ENCODE data around the gene DDIT3.
"Not testable (repeated sequence)": the region's sequence is repeated elsewhere in the genome, so short reads cannot be mapped to it uniquely, and the experiment has no call there.

DDIT3 gene

DNA sequence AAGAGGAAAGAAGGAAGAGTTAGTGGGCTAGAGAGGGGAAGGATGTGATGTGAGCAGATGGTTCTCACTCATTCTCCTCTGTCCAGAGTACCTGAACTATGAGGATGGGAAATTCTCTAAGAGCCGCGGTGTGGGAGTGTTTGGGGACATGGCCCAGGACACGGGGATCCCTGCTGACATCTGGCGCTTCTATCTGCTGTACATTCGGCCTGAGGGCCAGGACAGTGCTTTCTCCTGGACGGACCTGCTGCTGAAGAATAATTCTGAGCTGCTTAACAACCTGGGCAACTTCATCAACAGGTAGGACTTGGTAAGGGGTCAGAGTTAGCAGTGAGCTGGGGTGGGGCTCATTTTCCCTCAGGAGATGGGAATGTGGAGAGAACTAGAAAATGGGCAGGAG is 7.6 kb downstream of the DDIT3 start:
- no peak for DNase-seq

DNA sequence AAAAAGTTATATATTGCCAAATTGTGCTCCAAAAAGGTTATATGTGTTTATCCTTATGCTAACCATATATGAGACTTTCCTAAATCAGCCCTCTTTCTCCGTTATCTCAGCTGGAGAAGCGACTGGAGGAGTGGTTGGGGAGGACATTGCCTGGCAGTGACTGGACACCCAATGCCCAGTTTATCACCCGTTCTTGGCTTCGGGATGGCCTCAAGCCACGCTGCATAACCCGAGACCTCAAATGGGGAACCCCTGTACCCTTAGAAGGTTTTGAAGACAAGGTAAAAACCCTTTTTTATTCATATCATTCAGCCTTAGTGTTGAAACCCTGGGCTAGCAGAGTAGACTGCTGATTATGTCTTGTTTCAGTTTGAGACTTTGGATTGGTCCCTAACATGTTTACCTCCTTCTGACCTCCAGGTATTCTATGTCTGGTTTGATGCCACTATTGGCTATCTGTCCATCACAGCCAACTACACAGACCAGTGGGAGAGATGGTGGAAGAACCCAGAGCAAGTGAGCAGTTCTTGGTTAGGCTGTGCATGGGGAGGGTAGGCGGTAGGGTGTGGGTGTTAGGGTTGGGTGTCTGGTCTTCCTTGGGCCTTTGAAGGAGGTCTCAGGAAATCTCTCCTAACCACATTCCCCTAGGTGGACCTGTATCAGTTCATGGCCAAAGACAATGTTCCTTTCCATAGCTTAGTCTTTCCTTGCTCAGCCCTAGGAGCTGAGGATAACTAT is 8.6 kb downstream of the DDIT3 start:
- DNase-seq, result no peak

DNA sequence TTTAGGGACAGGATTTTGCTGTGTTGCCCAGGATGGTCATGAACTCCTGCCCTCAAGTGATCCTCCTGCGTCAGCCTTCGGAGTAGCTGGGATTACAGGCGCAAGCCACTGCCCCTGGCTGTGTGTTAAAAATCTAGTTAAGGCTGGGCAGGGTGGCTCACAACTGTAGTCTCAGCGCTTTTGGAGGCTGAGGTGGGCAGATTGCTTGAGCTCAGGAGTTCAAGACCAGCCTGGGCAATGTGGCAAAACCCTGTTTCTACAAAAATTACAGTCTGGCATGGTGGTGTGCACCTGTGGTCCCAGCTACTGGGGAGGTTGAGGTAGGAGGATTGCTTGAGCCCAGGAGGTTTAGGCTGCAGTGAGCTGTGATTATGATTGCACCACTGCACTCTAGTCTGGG is 9.2 kb downstream of the DDIT3 start:
- DNase-seq, result no peak

DNA sequence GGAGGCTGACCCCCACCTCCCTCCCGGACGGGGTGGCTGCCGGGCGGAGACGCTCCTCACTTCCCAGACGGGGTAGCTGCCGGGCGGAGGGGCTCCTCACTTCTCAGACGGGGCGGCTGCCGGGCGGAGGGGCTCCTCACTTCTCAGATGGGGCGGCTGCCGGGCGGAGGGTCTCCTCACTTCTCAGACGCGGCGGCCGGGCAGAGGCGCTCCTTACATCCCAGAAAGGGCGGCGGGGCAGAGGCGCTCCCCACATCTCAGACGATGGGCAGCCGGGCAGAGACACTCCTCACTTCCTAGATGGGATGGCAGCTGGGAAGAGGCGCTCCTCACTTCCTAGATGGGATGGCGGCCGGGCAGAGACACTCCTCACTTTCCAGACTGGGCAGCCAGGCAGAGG is 12.5 kb downstream of the DDIT3 start:
- not testable (repeated sequence) for DNase-seq

DNA sequence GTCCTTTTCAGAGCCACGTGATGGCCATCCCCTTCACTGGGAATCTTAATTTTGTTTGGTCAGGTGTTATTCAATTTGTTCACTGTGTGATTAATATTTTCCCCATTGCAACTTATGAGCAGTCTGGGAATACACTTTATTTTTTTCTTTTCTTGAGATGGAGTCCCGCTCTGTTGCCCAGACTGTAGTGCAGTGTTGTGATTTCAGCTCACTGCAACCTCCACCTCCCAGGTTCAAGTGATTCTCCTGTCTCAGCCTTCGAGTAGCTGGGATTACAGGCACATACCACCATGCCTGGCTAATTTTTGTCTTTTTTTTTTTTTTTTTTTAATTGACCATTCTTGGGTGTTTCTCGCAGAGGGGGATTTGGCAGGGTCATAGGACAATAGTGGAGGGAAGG is 13.8 kb downstream of the DDIT3 start:
- not testable (repeated sequence) for DNase-seq

DNA sequence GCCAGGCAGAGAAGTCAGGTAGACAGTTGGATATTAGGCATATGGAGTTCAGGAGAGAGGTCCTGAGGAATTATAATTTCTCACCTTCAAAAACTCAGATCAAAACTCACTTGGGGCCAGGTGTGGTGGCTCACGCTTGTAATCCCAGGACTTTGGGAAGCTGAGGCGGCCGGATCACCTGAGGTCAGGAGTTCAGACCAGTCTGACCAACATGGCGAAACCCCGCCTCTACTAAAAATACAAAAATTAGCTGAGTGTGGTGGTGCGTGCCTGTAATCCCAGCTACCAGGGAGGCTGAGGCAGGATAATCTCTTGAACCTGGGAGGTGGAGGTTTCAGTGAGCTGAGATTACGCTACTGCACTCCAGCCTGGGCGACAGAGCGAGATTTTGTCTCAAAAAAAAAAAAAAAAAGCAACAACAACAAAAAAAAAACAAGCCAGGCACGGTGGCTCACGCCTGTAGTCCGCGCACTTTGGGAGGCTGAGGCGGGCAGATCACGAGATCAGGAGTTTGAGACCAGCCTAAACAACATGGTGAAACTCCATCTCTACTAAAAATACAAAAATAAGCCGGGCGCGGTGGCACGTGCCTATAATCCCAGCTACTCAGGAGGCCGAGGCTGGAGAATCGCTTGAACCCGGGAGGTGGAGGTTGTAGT is 17.9 kb downstream of the DDIT3 start:
- DNase-seq, result not testable (repeated sequence)

DNA sequence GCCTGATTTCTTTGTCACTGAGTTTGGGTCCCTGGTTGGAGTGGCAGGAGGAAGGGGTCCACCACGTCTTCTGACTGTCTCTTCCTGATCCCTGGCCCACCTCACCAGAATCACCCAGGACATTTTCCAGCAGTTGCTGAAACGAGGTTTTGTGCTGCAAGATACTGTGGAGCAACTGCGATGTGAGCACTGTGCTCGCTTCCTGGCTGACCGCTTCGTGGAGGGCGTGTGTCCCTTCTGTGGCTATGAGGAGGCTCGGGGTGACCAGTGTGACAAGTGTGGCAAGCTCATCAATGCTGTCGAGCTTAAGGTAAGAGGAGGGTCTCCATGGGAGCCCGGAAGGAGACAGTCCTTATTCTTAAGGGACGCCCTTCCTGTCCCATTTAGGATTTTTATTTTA is 20.1 kb downstream of the DDIT3 start:
- no peak for DNase-seq

DNA sequence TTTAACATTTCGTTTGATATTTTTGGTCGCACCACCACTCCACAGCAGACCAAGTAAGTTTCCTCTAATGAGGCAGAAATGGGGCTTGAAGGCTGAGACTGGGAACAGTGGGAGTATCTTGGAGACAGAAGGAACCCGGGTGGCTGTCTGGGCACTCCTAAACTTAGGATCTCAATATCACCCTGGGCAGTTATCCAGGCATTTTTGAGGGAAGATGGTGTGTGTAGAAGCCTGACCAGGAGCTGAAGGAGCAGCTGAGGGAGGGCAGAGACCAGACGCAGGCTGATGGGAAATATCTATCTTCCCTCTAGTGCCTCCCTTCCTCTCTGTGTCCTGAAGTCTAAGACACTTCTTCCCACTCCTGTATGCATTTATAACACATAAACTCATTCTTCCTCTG is 21.7 kb downstream of the DDIT3 start:
- no peak for DNase-seq

DNA sequence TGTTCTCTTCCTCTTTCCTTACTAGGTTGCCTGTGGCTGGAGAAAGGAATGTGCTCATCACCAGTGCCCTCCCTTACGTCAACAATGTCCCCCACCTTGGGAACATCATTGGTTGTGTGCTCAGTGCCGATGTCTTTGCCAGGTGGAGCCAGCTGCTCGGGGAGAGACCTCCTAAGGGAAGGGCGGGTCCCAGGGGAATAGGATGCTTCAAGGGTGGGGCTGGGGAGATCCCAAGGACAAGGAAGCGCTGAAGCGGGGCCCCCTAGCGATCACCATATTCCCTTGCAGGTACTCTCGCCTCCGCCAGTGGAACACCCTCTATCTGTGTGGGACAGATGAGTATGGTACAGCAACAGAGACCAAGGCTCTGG is 22.2 kb downstream of the DDIT3 start:
- no peak for DNase-seq

DNA sequence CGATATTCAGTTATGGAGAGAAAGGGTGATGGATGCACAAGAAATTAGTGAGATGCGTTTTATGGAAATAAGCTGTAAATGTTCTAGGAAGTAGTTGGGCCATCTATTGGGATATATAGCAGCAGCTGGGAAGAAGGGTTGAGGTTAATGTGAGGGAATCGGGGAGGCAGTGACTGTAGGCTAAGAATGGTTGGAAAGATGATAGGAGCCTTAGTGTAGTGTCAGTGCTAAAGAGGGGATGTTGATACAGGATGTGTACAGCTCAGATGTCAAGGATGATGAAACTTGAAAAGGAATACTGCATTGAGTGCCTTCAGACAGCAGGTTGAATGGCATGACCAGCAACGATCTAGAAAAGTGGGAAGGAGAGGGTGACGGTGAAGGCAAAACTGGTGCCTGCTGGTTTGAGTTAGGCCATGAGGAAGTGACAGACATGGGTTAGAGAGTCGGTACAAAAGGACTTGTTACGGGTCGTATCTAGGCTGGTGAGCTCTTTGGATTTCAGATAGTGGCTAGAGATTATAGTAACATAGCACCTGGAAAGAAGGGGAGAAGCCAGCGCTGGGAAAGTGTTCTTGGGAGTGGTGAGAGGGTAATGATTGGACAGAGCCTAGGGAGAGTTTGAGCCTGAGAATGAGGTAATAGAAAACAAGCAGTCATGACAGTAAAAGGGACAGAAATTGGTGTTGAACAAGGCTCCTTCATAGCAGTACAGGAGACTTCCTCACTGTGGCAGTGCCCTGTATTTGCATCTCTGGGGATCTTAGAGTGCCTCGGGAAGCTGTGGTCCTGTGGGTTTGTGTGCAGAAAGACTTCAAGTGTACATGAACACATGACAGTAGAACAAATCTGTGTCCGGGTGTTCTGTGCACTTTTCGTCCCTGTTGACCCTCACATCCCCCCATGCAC is 22.8 kb downstream of the DDIT3 start:
- no peak for DNase-seq

DNA sequence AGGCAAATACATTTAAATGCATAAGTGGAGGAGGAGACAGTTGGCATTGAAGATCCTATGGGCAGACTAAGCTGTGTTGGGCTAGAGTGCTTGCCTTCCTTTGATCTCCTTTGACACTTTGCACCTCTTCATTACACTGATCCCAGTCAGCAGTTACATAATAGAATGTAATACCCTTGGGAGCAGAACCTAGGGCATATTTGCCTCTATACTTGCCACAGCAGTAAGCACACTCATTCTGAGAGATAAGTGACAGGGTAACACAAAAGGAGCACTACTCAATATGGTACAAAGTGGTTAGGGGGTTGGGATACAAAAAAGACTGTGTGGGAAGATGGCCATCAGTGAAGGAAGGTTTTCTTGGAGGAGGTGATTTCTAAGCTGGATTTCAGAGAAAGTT is 23.5 kb downstream of the DDIT3 start:
- no peak for DNase-seq

DNA sequence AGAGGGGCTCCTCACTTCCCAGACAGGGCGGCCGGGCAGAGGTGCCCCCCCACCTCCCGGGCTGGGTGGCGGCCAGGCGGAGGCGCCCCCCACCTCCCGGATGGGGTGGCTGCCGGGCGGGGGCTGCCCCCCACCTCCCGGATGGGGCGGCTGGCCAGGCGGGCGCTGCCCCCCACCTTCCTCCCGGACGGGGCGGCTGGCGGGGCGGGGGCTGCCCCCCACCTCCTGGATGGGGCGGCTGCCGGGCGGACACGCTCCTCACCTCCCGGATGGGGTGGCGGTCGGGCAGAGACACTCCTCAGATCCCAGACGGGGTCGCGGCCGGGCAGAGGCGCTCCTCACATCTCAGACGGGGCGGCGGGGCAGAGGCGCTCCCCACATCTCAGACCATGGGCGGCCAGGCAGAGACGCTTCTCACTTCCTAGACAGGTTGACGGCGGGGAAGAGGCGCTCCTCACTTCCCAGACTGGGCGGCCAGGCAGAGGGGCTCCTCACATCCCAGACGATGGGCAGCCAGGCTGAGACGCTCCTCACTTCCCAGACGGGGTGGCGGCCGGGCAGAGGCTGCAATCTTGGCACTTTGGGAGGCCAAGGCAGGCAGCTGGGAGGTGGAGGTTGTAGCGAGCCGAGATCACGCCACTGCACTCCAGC is 25.1 kb downstream of the DDIT3 start:
- not testable (repeated sequence) for DNase-seq

DNA sequence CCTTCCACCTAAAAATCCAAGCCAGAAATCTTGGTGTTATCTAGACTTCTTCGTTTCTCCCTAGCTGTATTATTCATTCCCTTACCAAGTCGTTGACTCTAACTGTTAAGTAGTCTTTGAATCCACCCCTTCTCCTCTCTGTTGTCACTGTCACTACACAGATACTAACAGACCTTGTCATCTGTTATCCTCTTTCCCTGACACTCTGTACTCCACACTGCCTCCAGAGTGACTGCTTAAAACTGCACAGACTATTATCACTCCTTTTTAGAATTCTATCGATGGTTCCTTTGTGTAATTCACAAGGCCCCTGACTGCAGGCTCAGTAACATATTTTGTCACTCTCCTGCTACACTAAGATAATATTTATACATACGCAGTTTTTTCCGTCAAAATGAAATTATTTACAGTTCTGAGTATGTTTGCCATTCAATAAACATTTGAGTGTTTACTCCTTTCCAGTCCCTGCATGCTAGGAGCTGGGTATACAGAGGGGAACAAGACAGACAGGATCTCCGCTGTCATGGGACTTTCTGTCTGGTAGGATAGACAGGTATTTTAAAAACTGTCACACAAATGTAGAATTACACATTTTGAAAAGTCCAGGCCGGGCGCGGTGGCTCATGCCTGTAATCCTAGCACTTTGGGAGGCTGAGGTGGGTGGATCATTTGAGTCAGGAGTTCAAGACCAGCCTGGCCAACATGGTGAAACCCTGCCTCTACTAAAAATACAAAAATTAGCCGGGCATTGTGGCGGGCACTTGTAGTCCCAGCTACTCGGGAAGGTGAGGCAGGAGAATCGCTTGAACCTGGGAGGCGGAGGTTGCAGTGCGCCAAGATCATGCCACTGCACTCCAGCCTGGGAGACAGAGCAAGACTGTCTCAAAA is 28.7 kb downstream of the DDIT3 start:
- DNase-seq, result no peak

DNA sequence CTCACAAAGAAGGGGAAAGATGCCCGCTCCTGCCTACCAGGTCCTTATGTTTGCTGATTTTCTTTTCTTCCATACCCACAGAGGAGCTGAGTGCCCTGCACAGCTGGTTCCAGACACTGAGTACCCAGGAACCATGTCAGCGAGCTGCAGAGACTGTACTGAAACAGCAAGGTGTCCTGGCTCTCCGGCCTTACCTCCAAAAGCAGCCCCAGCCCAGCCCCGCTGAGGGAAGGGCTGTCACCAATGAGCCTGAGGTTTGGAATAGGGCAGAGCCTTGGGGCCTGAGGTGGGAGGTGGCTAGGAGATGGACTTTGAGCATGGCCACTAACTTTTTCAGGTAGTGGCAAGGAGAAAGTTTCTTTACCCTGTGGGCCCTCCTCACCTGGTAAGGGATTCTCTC is 30.2 kb downstream of the DDIT3 start:
- DNase-seq, result no peak

DNA sequence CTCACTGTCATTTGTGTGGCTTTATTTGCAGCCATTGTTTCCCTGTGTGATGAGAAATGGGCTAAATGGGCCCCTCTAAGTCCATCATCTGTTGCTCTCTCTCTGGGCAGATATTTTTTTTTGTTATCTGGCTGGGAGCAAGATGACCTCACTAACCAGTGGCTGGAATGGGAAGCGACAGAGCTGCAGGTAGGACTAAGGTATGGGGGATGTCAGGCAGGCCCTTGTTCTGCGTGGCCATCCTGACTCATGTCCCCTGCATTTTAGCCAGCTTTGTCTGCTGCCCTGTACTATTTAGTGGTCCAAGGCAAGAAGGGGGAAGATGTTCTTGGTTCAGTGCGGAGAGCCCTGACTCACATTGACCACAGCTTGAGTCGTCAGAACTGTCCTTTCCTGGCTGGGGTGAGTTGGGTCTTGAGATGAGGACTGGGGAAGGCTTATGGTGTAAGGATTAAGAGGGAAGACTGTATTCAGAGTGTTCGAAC is 31.1 kb downstream of the DDIT3 start:
- DNase-seq, result no peak

DNA sequence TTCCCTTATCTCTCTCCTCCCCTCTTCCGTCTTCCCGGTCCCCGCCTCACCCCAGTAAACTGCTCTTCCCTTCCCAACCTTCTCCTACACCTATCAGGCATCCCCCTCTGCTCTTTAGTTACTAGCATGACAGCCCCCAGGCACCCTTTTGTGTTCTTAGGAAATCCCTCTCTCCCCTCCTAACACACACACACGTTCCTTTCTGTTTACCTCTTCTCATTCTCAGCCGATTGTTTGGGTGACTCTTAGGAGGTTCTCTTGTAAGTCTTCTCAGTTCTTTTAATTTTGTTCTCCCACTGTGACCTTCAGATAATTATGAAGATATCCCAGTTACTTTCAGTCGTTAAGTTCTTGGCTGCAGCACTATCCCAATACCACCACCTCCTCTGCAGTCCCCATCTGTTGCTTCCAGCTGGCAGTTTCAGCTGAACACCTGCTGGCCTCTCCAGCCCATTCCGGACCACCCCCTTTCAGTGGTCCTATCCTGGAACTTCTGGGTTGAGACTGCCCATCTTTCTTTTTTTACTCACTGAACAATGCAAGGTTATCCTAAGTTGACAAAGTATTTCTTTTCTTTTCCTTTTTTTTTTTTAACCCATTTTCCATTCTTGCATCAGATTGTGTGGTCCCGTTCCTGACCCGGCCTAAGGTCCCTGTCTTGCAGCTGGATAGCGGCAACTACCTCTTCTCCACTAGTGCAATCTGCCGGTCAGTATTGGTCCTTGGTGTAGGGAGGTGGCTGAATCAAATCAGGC is 31.7 kb downstream of the DDIT3 start:
- DNase-seq, result no peak

DNA sequence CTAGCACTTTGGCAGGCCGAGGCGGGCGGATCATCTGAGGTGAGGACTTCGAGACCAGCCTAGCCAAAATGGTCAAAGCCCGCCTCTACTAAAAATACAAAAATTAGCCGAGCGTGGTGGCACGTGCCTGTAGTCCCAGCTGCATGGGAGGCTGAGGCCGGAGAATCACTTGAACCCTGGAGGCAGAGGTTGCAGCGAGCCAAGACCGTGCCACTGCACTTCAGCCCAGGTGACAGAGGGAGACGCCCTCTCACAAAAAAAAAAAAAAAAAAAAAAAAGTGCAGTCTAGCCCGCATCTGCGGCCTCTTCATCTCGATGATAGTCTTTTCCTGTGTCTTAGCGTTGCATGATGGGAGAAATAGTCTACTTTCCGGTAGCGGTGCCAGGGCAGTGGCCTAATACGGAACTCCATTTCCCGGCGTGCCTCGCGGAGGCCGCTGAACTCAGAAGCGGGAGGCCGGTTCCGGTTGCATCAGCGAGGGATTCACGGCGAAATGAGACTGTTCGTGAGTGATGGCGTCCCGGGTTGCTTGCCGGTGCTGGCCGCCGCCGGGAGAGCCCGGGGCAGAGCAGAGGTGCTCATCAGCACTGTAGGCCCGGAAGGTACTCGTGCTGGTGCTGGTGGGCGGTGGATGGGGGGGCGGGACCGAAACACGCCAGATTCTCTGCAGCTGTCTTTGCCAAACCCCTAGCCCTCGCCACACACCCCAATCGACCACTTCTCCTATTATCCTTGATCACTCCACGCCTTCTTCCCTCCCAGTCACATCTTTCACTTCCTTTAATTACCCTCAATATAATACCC is 32.5 kb downstream of the DDIT3 start, which contains the start of gene MARS1:
MARS1 (plus strand) TSS at position 472 of the 805 bp plus-strand sequence; CDS start at position 495, 23 bp downstream.
- DNase-seq, result peak; percentile 68 to 85 (median 75)

DNA sequence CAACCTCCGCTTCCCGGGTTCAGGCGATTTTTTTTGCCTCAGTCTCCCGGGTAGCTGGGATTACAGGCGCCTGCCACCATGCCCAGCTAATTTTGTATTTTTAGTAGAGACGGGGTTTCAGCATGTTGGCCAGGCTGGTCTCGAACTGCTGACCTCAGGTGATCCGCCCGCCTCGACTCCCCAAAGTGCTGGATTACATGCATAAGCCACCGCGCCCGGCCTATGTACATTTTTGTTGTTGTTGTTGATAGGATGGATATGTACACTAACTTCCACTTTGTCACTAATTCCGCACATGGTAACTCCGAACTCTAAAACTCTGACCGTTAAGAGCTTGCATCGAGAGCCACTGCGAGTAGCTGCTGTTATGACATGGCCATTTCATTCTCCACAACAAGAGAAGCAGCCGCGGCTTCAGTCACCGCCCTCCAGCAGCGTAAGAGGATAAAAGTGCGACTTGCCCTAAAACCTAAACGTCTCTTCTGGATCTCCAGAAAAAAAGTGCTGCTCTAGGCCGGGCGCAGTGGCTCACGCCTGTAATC is 33.2 kb downstream of the DDIT3 start:
- no peak for DNase-seq

DNA sequence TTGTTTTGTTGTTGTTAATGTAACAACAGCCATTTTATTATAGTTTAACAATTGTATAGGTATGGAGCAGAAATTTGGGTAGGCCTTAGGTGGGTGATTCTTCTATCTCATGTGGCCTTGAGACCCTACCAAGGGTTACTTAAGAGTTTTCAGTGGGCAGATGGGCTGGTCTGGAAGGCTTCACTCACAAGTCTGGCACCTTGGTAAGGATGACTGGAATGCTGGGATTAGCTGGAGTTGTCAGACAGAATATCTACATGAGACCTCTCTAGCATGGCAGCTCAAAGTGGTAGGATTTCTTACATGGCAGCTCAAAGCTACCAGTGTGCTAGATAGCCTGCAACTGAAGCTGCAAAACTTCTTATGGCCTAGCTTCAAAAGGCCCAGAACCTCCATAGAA is 34.6 kb downstream of the DDIT3 start:
- DNase-seq, result no peak

DNA sequence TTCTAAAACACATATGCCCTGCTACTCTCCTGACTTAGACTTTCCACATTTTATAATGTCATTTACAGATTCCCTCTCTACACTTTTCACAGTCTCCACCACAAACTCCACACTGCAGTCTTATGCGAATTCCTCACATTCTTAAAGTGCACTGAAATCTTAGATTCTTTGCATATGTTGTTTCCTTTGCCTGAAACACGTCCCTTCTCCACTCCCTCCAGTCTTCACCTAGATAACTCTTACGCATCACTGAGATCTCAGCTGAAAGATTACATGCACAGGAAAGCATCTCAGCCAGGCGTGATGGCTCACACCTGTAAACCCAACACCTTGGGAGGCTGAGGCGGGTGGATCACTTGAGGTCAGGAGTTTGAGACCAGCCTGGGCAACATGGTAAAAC is 36.8 kb downstream of the DDIT3 start:
- DNase-seq, result no peak

Measured in activated naive CD4-positive, alpha-beta T cell (primary cell).